GM21737 (cell line): Measurements from ENCODE around the gene NUDCD2.
A peak's percentile ranks its signal among the peaks of the same experiment; 100 is the strongest.

Experiments used
- ATAC-seq: cut with Tn5 transposase; IDR thresholded peaks from one replicate; pipeline ENCODE4 v1.9.1; 2021; ENCODE audit warnings: mild to moderate bottlenecking, moderate library complexity; ENCODE audit not compliant: unreplicated experiment

NUDCD2 gene

DNA sequence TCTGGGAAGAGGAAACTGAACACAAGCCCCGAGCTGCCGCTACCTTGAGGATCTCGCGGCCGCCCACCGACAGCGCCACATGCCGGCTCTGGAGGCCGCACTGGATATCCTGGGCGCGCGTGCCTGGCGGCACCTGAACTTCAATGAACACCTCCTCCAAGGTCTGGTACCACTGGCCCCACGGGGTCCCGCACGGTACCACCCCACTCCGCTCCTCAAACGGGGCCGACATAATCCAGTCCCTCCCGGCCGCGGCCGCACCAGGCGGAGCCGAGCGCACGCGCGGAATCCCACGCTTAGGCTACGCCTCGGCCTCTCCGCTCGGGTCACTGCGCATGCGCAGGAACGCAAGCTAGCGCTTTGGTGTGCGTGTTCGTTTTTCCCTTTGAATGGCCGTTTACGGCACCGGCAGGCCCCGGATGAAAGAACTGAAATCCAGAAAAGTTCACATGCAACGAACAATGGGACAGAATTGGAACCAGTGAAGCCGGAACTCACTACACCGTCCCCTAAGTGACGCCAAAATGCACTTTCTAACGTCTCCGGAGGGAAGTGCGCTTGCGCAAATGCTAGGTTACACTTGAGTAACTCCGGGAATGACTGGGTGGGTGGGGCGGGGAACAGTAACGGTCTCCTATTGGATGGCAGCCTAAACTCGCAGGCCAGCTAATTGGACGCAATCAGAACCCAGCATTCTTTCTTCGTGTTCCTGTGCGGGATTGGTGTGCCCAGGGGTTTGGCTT is at the start of gene NUDCD2:
Gene NUDCD2, minus strand, starts transcription at position 284 of the 743 bp plus-strand sequence. Its CDS starts 52 bp downstream, at position 232.
- peak; percentile 79 for ATAC-seq

GRCh38 chr5:163509291-163509951 is 49.5 kb upstream of the NUDCD2 start:
- ATAC-seq, result no peak

- no peak for ATAC-seq
Observed at GRCh38 chr5:163508753-163509152, 48.9 kb upstream of the NUDCD2 start.

GRCh38 chr5:163506726-163507125 is 46.8 kb upstream of the NUDCD2 start:
- ATAC-seq, result no peak

GRCh38 chr5:163506095-163506457 is 46.2 kb upstream of the NUDCD2 start:
- ATAC-seq, result peak; percentile 6

DNA sequence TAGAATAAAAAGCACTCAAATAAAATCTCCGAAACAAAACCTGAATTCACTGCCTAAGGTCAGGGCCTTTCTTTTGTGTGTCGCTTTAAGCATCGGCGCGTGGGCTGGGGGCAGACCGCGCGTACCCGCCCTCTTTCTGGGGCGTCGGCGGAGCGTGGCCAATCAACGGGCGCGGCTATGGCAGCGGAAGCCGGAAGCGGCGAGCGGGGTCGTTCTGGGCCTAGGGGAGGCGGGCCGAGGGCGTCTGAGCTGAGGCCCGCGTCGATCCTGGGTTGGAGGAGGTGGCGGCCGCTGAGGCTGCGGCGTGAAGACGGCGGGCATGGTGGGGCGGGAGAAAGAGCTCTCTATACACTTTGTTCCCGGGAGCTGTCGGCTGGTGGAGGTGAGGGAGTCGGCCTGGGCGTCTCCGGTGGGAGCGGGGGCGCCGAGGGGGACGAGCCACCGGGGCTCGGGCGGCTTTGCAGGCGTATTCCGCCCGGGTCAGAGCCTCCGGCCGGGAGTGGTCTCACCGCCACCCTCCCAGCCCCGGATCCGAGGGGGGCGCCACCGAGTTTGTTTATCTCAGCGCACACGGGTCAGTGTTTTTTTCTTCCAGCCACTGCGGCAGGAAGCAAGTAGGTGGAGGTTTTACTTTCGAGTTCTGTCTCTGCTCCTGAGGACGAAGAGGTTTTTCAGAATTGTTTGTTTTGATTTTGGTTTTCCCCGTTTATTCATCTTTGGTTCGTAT is 45.6 kb upstream of the NUDCD2 start, which contains the start of gene MAT2B:
Gene MAT2B, plus strand, starts transcription at position 252 of the 727 bp plus-strand sequence. Its CDS starts 68 bp downstream, at position 320.
- ATAC-seq, result peak; percentile 89

GRCh38 chr5:163505049-163505367 is 45.1 kb upstream of the NUDCD2 start:
- no peak for ATAC-seq

DNA sequence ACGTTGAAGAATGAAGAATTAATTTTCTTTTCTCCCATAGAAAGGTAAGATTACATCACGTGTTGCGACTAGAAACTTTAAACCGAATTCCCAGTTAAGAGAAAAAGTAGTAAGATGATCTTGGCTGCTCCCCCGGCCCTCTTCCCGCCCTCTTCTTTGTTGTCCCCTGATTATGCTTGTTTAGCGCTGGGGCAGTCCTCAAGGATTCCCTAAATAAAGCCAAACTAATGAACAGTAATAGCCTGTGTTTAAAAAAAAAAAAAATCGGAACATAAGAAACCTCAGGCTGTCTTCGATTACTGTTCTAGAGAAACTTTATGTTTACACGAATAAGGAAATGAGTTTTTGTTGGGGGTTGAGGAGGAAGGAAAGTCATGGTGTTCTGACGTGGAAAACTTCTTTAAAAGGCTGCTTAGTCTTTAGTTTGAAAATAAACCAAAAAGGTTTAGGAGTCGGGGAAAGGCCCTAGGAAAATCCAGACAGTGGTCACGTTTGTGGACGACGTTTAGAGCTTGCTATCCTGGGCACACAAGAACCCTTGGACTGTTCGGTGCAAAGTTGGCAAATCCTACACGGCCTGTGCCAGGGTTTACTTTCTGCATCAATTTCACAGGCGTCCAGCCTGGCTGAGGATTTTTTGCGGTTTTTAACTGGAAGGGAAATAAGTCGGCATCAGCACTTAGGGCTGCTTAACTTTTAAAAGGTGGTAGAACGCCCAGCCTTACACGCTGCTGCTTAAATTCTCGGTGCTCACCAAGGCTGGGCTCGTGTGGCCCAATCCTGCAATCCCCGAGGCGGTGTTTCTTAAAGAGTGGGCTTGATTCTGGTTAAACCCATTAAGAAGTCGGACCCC is 44.4 kb upstream of the NUDCD2 start:
- ATAC-seq, result no peak

GRCh38 chr5:163503106-163504078 is 43.5 kb upstream of the NUDCD2 start:
- ATAC-seq, result no peak

DNA sequence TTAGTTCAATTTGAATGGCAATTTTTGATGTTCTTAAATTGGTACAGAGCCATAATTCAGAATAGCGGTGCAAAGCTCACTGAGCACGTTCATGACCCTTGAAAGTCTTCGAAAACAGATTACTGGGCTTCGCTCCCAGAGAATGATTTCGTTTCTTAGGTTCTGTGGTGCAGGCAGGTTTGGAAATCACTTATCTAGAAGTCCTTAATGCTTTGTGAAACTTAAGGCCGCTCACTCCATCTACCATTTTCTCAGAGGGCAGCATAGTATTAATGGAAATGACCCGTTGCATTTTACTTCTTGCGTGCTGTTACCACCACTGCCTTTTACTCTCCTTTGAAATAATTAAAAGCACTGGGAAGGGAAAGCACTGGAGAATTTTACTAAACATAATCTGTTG is 42.6 kb upstream of the NUDCD2 start:
- ATAC-seq, result no peak

- ATAC-seq, result no peak
Observed at GRCh38 chr5:163498886-163499285, 39.0 kb upstream of the NUDCD2 start.

- ATAC-seq, result no peak
Observed at GRCh38 chr5:163497315-163497714, 37.4 kb upstream of the NUDCD2 start.

DNA sequence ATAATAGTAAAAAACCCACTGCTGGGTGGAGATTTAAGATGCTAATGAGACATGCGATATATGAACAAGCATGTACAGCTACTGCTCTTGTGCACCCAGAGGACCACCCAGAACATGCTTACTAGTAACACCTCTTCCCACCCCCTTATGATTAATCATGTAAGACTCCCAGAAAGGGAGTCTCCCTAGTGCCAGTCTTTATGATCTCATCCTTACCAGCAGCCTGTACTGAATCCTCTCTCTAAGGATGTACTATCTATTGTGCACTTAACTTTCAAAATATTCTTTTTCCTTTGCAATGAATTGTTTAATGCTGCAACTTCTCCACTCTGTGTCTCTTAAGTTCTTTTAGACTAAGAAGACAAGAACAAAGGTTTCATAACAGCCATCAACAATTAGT is 36.4 kb upstream of the NUDCD2 start:
- no peak for ATAC-seq

DNA sequence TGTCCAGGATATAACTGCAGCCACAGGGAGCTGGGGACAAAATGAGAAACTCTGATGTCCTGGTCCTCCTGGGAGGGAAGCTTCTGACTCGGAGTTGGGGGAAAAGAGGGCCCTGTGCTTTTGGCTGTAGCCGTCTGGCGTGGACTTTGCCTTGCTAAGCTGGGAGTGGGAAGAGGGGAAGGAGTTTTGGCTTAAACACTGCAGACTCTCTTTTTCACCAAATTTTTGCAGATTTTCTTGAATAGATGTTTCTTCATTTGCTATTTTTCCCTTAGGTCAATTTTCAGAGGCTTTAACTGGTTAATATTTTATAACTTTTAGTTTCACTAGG is 29.8 kb upstream of the NUDCD2 start:
- ATAC-seq, result no peak

DNA sequence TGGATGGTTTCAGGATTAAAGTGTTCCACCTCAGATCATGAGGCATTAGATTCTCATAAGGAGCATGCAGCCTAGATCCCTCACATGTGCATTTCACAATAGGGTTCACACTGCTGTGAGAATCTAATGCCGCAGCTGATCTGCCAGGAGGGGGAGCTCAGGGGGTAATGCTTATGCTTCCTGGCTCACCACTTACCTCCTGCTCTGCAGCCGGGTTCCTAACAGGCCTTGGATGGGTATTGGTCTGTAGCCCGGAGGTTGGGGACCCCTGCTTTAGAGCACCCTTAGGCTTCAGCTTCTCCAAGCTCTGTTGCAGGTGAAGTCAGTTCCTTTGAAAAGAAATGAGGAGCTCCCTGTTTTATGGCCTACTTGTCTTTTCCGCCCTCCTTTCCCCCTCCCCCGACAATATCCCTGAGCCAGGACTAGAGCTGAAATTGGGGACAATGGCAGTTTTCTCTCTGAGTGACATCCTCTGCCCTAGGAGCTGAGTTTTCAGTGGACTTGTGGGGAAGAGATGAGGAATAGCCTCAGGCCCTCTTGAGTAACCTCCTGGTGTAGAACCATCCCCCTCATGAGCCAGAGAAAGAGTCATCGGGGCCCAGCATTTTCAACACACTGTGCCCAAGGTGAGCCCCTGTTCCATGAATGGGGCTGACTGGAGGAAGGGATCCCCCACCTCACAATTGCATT is 29.3 kb upstream of the NUDCD2 start:
- ATAC-seq, result no peak

DNA sequence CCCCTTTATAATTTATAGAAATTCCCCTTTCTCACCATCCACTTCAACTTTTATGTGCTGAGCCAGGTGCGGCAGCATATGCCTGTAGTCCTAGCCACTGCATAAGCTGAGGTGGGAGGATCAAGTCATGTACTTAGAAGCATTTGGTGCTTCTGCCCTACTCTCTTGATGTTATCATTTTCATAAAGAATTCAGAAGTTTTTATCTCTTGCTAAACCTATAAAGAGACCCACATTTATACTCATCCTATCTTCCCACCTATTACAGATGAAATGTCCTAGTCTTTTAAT is 19.0 kb upstream of the NUDCD2 start:
- ATAC-seq, result no peak

DNA sequence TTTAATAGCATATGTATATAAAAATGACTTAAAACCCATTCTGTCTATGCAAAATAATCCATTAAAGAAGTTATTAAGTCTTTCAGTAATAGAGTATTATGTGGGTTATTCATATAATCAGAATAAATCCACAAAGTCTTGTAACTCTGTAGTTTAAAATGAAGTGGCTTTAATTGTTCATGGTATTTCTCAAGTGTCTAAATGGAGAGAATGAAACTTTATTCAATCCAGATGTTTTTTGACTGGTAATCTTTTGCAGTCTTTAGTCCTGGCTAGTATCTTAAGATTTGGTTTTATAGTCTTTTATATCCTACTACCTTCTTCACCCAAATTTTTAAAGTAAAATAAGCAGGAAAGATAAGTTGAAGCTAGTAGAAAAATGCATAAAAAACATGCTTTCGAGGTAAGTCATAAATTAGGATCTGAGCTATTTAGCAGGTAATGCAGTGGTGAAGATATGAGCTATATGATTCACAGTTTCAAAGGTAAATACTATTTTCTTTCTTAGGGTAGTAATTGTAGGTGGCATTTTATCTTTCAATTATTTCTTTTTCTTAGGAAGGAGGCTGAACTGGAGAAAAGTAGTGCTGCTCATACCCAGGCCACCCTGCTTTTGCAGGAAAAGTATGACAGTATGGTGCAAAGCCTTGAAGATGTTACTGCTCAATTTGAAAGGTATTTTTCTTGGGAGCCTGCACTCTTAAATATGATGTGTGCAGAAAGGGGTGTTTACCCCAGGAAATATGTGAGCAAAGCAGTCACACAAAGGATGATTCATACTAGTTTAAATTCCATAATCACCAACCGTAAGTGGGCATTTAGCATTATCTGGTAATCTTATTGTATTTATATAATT is 18.5 kb upstream of the NUDCD2 start:
- ATAC-seq, result no peak

GRCh38 chr5:163475411-163475810 is 15.5 kb upstream of the NUDCD2 start:
- no peak for ATAC-seq
